ENCODE results near the gene RNASE1.
"Not testable (repeated sequence)": the region's sequence is repeated elsewhere in the genome, so short reads cannot be mapped to it uniquely, and the experiment has no call there.

RNASE1 gene

GRCh38 chr14:20802341-20803084, at the start of gene RNASE1:
TSS of gene RNASE1 (minus strand) at chr14:20802844. CDS start at chr14:20802068, 776 bp downstream.
- DNase-seq (ENCODE audit: low spot score), result no peak

DNA sequence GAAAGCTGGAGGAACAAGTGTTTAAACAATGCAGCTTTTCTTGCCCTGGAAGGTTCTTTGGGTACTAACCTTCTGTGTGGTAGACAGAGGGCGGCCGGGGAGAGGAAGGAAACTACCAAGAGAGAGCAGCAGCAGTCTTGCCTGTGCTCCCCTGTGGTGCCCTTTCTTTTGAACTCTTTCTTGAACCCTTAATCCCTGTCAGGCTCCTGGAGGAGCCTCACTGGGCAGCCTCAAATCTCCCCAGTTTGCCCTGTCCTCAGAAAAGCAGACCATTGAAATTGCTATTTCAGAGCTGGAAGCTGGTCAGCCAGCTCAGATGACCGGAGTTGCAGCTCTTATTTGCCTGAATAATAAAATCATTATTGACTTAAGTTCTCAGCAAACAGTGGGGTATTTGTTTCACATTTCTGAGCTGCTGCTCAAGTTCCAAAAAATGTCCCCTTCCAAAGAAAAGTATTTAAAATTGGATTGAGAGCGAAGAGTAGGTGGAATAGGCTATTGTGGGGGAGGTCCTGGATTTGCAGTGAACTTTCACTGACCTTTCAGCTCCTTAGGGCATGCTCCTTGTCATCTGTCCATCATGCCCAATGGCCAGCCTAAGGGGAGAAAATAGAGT, 46.4 kb upstream of the RNASE1 start:
- no peak for DNase-seq (ENCODE audit: low spot score)

DNA sequence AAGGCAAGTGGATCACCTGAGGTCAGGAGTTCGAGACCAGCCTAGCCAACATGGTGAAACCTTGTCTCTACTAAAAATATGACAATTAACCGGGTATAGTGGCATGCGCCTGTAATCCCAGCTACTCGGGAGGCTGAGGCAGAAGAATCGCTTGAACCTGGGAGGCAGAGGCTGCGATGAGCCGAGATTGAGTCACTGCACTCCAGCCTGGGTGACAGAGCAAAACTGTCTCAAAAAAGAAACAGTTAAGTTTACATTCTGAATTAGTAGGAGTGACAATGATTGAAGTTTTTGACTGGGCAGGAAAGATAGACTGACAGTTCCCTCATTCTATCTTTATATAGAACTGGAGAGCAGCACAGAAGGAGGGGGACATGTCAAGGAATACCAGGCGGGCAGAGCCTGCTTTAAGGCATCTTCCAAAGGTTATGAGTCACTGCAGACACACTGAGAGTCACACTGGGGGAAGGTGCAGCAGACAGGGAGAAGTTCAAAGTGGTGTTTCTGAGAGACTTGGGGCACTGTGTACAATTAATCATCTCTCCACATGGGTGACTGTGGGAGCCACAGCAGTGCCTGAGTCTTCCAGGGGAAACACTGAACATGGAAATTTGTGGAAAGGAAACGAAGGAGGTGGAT, 45.8 kb upstream of the RNASE1 start:
- DNase-seq (ENCODE audit: low spot score), result no peak

GRCh38 chr14:20846560-20846959, 43.9 kb upstream of the RNASE1 start:
- no peak for DNase-seq (ENCODE audit: low spot score)

DNA sequence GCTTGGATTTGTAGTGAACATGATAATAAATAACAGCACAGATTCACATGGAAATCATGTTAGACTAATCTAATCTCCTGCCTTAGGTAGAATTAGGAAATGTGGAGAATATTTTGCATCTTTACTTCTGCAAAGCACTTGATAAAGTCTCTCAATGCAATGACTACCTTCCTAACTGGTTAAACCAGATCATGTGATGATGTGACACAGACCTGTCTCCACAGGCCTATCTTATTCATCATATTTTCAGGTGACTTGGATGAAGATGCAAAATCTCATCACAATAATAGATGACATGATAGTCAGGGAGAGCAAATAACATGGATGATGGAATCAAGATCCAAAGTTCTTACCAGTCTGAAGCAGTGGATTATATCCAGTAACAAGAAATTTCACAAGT, 38.5 kb upstream of the RNASE1 start:
- no peak for DNase-seq (ENCODE audit: low spot score)

GRCh38 chr14:20837831-20838230, 35.2 kb upstream of the RNASE1 start:
- DNase-seq (ENCODE audit: low spot score), result no peak

DNA sequence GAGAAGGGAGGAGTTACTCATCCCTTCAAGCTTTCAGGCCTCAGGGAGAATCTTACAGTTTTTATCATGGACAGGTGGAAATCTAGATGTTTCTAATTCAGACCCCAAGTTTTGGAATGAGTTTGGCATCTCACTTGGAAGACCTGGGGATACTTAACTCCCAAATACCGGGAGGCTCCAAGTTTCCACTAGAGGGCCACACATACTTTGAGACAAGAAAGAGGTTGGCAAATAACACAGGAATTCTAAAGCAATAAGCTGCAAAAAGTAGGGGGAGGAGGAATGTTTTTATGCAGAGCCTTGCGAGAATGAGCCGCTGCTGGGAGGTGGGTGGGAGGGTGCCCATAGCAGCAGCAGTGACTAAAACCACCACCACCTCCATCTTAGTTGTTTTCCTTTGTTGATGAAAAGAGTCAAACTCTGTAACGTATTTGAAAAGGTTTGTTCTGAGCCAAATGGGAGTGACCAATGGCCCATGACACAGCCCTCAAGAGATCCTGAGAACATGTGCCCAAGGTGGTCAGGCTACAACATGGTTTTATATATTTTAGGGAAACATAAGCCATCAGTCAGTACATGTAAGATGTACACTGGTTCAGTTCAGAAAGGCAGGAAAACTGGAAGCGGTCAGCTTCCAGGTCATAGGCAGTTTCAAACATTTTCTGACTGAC, 34.2 kb upstream of the RNASE1 start:
- DNase-seq (ENCODE audit: low spot score), result no peak

DNA sequence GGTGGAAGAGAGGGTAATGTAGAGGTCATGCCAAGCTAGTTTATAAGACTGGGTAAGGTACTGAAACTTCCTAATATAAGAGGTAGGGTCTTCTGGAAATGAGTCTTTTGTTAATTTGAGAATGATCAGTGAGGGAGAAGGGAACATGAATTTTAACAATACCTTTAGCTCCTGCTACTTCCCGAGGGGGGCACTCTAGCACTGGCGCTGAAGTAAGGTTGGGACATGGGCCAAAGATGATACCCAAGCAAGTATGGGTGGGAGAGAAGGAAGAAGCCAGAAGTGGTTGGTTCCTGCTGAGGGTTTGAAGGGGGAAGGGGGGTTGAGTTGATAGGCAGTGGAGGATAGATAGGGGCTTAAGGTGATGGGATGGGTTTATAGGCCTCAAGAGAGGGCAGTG, 32.3 kb upstream of the RNASE1 start:
- DNase-seq (ENCODE audit: low spot score), result no peak

- DNase-seq (ENCODE audit: low spot score), result no peak
These were observed 28.2 kb upstream of the RNASE1 start for GRCh38 chr14:20830831-20831230.

- DNase-seq (ENCODE audit: low spot score), result peak; percentile 61
These were observed 25.5 kb upstream of the RNASE1 start for GRCh38 chr14:20828024-20828694.

GRCh38 chr14:20827326-20827725, 24.7 kb upstream of the RNASE1 start:
- no peak for DNase-seq (ENCODE audit: low spot score)

DNA sequence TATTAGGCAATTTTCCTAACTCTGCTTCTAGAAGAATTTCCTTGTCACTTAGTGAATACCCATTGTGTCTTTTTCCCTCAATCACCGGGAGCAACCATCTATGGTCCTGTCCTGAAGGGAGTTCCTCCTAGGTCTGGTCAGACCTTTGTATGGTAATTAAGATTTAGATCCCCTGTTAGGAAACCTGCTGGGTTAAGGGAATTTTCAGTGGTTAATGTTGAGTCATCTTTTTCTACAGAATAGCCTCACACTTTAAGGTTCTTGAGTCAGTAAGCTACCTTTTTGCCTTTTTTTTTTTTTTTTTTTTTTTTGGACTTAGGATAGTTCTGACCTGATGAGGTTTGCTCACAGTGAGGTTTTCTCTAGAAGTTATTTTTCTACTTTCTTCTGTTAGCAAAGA, 24.0 kb upstream of the RNASE1 start:
- not testable (repeated sequence) for DNase-seq (ENCODE audit: low spot score)

DNA sequence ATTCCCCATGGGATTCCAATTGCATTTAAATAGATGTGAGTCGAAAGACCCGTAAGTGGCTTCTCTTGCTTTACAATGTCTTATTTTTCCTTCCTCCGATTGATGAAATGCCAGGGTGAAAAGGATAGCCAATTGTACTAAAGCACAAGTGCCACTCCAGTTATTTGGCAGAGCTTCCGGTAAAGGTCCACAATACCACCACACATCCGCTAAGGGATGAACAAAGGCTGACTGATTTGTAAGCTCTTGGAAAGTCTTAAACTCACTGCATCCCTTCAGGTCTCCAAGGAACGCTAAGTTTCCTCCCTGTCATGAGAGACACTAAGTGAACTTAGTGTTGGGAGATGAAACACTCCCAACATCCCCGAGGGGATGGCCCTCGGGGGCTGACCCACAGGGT, 21.2 kb upstream of the RNASE1 start:
- DNase-seq (ENCODE audit: low spot score), result no peak

- not testable (repeated sequence) for DNase-seq (ENCODE audit: low spot score)
These were observed 19.0 kb upstream of the RNASE1 start for GRCh38 chr14:20821521-20822108.

DNA sequence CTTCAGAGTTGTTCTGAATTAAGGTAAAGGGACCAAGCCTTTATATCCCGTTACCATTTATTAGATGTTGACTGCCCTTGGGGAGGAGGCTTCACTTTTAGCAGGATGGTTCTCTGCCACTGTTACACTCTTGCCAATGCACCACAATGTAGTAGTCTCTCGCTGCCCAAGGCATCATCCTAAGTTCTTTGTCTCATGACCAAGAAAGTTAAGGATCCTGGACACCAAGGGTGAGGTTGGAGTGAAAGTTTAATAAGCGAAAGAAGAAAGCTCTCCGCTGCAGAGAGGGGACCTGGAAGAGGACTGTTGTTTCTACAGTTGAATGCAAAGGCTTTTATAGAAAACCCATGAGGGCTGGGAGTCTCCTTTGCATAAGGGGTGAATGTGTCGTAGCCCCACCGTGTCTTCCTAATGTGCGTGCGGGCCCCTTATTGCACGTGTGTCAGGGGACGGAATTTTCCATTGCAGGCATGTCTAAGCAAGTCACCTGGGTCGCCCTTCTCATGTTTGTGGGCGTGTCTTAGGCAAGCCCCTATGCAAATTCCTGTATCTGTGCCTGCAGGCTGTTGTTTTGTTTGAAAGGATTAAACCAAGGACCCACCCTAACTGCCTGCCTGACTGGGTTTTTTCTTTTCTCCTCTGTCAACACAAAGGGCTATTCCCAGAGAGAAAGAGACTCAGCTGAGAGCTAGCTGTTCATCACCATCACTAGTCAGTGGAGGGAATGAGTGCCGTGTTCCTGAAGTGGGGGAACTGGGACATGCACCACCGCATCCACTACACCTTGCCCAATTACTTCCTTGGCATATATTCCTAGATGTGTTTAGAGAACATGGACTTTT, 17.6 kb upstream of the RNASE1 start:
- DNase-seq (ENCODE audit: low spot score), result peak; percentile 7

DNA sequence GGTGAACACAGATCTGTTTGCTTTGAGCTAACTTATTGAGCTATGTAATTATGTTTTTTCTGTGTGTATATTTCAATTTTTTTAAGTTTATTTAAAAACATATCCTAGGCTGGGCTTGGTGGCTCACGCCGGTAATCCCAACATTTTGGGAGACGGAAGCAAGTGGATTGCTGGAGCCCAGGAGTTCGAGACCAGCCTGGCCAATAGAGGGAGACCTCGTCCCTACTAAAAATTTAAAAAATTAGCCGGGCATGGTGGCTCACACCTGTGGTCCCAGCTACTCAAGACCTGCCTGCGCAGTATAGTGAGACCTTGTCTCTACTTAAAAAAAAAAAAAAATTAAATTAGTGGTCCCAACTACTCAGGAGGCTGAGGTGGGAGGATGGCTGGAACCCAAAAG, 16.2 kb upstream of the RNASE1 start:
- no peak for DNase-seq (ENCODE audit: low spot score)

- DNase-seq (ENCODE audit: low spot score), result not testable (repeated sequence)
These were observed 13.3 kb upstream of the RNASE1 start for GRCh38 chr14:20815946-20816345.

DNA sequence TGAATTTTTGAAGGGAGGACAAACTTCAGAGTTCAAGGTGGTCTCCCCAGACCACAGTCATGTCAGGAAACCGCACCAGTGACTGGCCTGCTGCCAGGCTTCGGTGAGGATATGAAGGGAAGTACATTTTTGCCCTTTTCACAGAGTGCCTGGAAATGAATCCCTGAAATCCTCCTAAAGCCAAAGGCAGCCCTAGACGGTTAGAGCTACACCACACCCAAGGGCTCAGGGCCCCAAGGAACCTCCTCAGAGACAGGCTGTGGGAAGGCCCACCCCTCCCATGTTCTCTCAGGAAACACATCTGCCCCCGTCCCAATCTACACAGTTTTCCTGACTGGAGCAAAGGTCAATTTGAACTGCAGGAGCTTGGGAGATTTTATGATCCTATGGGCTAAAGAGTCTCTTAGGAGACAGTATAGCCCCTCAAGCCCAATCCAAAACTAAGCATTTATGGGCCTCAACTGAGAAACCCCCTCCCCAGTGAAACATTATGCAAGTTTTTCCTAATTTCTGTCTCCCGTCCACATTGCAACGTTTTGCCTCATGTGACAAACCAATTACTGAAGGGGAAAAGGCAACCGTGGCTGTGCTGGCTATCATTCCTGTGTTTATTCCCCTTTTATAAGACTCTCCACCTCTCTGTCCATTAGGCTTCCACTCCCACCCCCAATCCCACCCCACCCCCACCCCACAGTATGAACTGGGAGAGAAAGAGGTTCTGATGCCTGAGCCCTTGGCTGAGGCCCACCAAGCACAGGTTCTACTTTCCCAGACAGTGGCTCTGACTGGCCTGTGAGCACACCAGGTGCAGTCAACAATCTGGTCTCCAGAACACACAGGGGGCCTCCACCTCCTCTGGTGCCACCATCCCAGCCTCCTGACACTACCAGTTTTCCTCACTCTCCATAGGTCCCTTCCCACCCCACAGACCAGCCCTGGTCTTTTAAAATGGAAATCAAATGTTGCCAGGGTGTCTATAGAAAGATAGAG, 9.6 kb upstream of the RNASE1 start:
- DNase-seq (ENCODE audit: low spot score), result no peak

- DNase-seq (ENCODE audit: low spot score), result no peak
These were observed 7.3 kb upstream of the RNASE1 start for GRCh38 chr14:20809917-20810316.

GRCh38 chr14:20808162-20808483, 5.5 kb upstream of the RNASE1 start:
- no peak for DNase-seq (ENCODE audit: low spot score)
